Esophagus muscularis mucosa (tissue), 3 donors: ENCODE data around the gene CDHR3.

Experiments used
- CTCF ChIP-seq, 3 experiments: fragments of 200-600 bp in 2 of 3; fragments of 450-650 bp in 1 of 3; sonication (generic) in 2 of 3; IDR thresholded peaks; one replicate each; pipeline ENCODE4 v1.5.1; 2017 to 2019; ENCODE audit warnings: antibody characterized with exemption in 3 of 3, mild to moderate bottlenecking in 2 of 3, moderate library complexity in 1 of 3
- POLR2A ChIP-seq: fragments of 450-650 bp; IDR thresholded peaks from one replicate; pipeline ENCODE4 v1.6.1; 2017; ENCODE audit warnings: antibody characterized with exemption, moderate library complexity, mild to moderate bottlenecking, low read depth

GRCh38 chr7:106057962-106058927 is 95.2 kb downstream of the CDHR3 start:
- TF ChIP-seq CTCF (IDR thresholded peaks at IDR 0.05) = no peak
- no peak for TF ChIP-seq POLR2A
